ENCODE measurements around the gene CARNS1.

The CARNS1 gene

GRCh38 chr11:67382276-67383136, 33.0 kb upstream of the CARNS1 start:
- Mint-ChIP-seq H3K27ac (no peak overlapping the region), H3K4me3 (no peak overlapping the region), H3K27me3 (ENCODE audit: low read depth) (peaks cover 32% of the 10 kb centered on the region), H3K36me3 (ENCODE audit: low read depth) (no peaks in the 10 kb centered on the region), H3K9me3 (no peaks in the 10 kb centered on the region), H3K4me1 (ENCODE audit: low read depth) (peaks cover 3% of the 10 kb centered on the region)

GRCh38 chr11:67384851-67385366, 30.6 kb upstream of the CARNS1 start:
- Mint-ChIP-seq H3K27me3 (ENCODE audit: low read depth) (peaks cover 33% of the 10 kb centered on the region), H3K36me3 (ENCODE audit: low read depth) (no peaks in the 10 kb centered on the region), H3K4me1 (ENCODE audit: low read depth) (peaks cover 14% of the 10 kb centered on the region), H3K9me3 (no peaks in the 10 kb centered on the region), H3K27ac (no peak overlapping the region), H3K4me3 (no peak overlapping the region)

- Mint-ChIP-seq H3K27me3 (ENCODE audit: low read depth) (peaks cover 20% of the 10 kb centered on the region), H3K4me1 (ENCODE audit: low read depth) (peaks cover 20% of the 10 kb centered on the region), H3K36me3 (ENCODE audit: low read depth) (peaks cover 3% of the 10 kb centered on the region), H3K27ac (no peak overlapping the region), H3K9me3 (no peaks in the 10 kb centered on the region), H3K4me3 (no peak overlapping the region)
Observed at GRCh38 chr11:67387069-67387468, 28.4 kb upstream of the CARNS1 start.

GRCh38 chr11:67387518-67387917, 28.0 kb upstream of the CARNS1 start:
- Mint-ChIP-seq H3K27ac (no peak overlapping the region), H3K4me1 (ENCODE audit: low read depth) (peaks cover 19% of the 10 kb centered on the region), H3K9me3 (no peaks in the 10 kb centered on the region), H3K27me3 (ENCODE audit: low read depth) (peaks cover 17% of the 10 kb centered on the region), H3K36me3 (ENCODE audit: low read depth) (peaks cover 5% of the 10 kb centered on the region), H3K4me3 (no peak overlapping the region)

GRCh38 chr11:67389477-67389876, 26.0 kb upstream of the CARNS1 start:
- Mint-ChIP-seq H3K27ac (peak overlapping the region; percentile 46), H3K27me3 (ENCODE audit: low read depth) (peaks cover 15% of the 10 kb centered on the region), H3K36me3 (ENCODE audit: low read depth) (peaks cover 10% of the 10 kb centered on the region), H3K9me3 (no peaks in the 10 kb centered on the region), H3K4me1 (ENCODE audit: low read depth) (peaks cover 27% of the 10 kb centered on the region), H3K4me3 (peak overlapping the region; percentile 75)

GRCh38 chr11:67390947-67391303, 24.6 kb upstream of the CARNS1 start:
- H3K36me3 Mint-ChIP-seq (ENCODE audit: low read depth) = peaks cover 14% of the 10 kb centered on the region
- H3K4me3 Mint-ChIP-seq = peak overlapping the region; percentile 91
- H3K4me1 Mint-ChIP-seq (ENCODE audit: low read depth) = peaks cover 27% of the 10 kb centered on the region
- peaks cover 7% of the 10 kb centered on the region for H3K27me3 Mint-ChIP-seq (ENCODE audit: low read depth)
- H3K27ac Mint-ChIP-seq = peak overlapping the region; percentile 45
- H3K9me3 Mint-ChIP-seq = no peaks in the 10 kb centered on the region

- Mint-ChIP-seq H3K27me3 (ENCODE audit: low read depth) (peaks cover 4% of the 10 kb centered on the region), H3K9me3 (no peaks in the 10 kb centered on the region), H3K4me1 (ENCODE audit: low read depth) (peaks cover 30% of the 10 kb centered on the region), H3K4me3 (peak within 1 kb of the TSS; percentile 91), H3K36me3 (ENCODE audit: low read depth) (peaks cover 18% of the 10 kb centered on the region), H3K27ac (peak within 1 kb of the TSS; percentile 84)
Observed at GRCh38 chr11:67391304-67392182, 23.9 kb upstream of the CARNS1 start, which contains the start of gene RAD9A. RAD9A (plus strand) TSS chr11:67391986; CDS start chr11:67392045, 59 bp downstream.

GRCh38 chr11:67392183-67392715, 23.2 kb upstream of the CARNS1 start:
- Mint-ChIP-seq H3K4me1 (ENCODE audit: low read depth) (peaks cover 35% of the 10 kb centered on the region), H3K9me3 (no peaks in the 10 kb centered on the region), H3K27ac (peak overlapping the region; percentile 84), H3K36me3 (ENCODE audit: low read depth) (peaks cover 22% of the 10 kb centered on the region), H3K27me3 (ENCODE audit: low read depth) (peaks cover 4% of the 10 kb centered on the region), H3K4me3 (peak overlapping the region; percentile 91)

- Mint-ChIP-seq H3K4me1 (ENCODE audit: low read depth) (peaks cover 39% of the 10 kb centered on the region), H3K27ac (no peak overlapping the region), H3K36me3 (ENCODE audit: low read depth) (peaks cover 30% of the 10 kb centered on the region), H3K9me3 (no peaks in the 10 kb centered on the region), H3K27me3 (ENCODE audit: low read depth) (no peaks in the 10 kb centered on the region), H3K4me3 (peak overlapping the region; percentile 44)
Observed at GRCh38 chr11:67393437-67393836, 22.0 kb upstream of the CARNS1 start.

- Mint-ChIP-seq H3K27ac (peak overlapping the region; percentile 1), H3K4me1 (ENCODE audit: low read depth) (peaks cover 38% of the 10 kb centered on the region)
Observed at GRCh38 chr11:67393990-67394389, 21.5 kb upstream of the CARNS1 start.

GRCh38 chr11:67395555-67396258, 19.8 kb upstream of the CARNS1 start:
- H3K36me3 Mint-ChIP-seq (ENCODE audit: low read depth) = peaks cover 44% of the 10 kb centered on the region
- H3K27ac Mint-ChIP-seq = no peak overlapping the region
- H3K27me3 Mint-ChIP-seq (ENCODE audit: low read depth) = no peaks in the 10 kb centered on the region
- peaks cover 38% of the 10 kb centered on the region for H3K4me1 Mint-ChIP-seq (ENCODE audit: low read depth)
- no peak overlapping the region for H3K4me3 Mint-ChIP-seq
- no peaks in the 10 kb centered on the region for H3K9me3 Mint-ChIP-seq

More at GRCh38 chr11:67393990-67394389, 21.5 kb upstream of the CARNS1 start:
- Mint-ChIP-seq H3K4me3 (peak overlapping the region; percentile 43), H3K27me3 (ENCODE audit: low read depth) (no peaks in the 10 kb centered on the region), H3K36me3 (ENCODE audit: low read depth) (peaks cover 32% of the 10 kb centered on the region), H3K9me3 (no peaks in the 10 kb centered on the region)

GRCh38 chr11:67396259-67396581, 19.3 kb upstream of the CARNS1 start:
- Mint-ChIP-seq H3K4me1 (ENCODE audit: low read depth) (peaks cover 34% of the 10 kb centered on the region), H3K4me3 (no peak overlapping the region), H3K27me3 (ENCODE audit: low read depth) (no peaks in the 10 kb centered on the region), H3K36me3 (ENCODE audit: low read depth) (peaks cover 42% of the 10 kb centered on the region), H3K27ac (peak overlapping the region; percentile 14), H3K9me3 (no peaks in the 10 kb centered on the region)

- peaks cover 32% of the 10 kb centered on the region for H3K4me1 Mint-ChIP-seq (ENCODE audit: low read depth)
- no peaks in the 10 kb centered on the region for H3K9me3 Mint-ChIP-seq
- peak overlapping the region; percentile 63 for H3K4me3 Mint-ChIP-seq
- H3K36me3 Mint-ChIP-seq (ENCODE audit: low read depth) = peaks cover 41% of the 10 kb centered on the region
- peak overlapping the region; percentile 85 for H3K27ac Mint-ChIP-seq
- no peaks in the 10 kb centered on the region for H3K27me3 Mint-ChIP-seq (ENCODE audit: low read depth)
Observed at GRCh38 chr11:67396587-67397389, 18.7 kb upstream of the CARNS1 start.
